K562 (cell line): ENCODE measurements around the gene MYO3B. TPM values are rescaled to one million over a fixed set of nuclear protein-coding genes. Genes with fewer than 3 reads are reported as not detected.

Source experiments
- ATAC-seq: fragments of 200-7000 bp; cut with Tn5 transposase; 3 replicates; pipeline ENCODE4 v1.9.1; 2020; ENCODE audit warnings: moderate library complexity
- BruUV-seq: library from RNA; stranded (reverse); fragments of 400-500 nt; replicated peaks from 2 replicates; lab custom pipeline; 2021; lab: Mats Ljungman, UMichigan
- CTCF ChIA-PET: fragments of 300-600 bp; formaldehyde crosslinking; extraction: SDS; loops from one replicate; lab custom pipeline; 2021; ENCODE audit warnings: low intra/inter-chr PET ratio; lab: Yijun Ruan, JAX
- POLR2A ChIA-PET: fragments of 300-600, 350-650 bp; sonication (Branson Sonifier 250); formaldehyde crosslinking; extraction: SDS; loops from one replicate; lab custom pipeline; 2021; ENCODE audit warnings: antibody characterized with exemption, inconsistent platforms; lab: Yijun Ruan, JAX
- DNase-seq, 4 experiments: peaks; one replicate each; pipeline versions ENCODE4 v3.0.0 to v3.0.0-alpha.2; 2011 to 2018; ENCODE audit warnings: low spot score in 3 of 4, mixed read lengths in 3 of 4; ENCODE audit errors: extremely low read depth in 1 of 4
- FAIRE-seq: peaks from 2 replicates; lab custom pipeline; 2011; peaks lifted over from hg19 to GRCh38; lab: Jason Lieb, UNC
- H2AFZ ChIP-seq: 2 replicates; pipeline ENCODE4 v1.6.0; 2011; ENCODE audit warnings: low read depth, low read length, control low read depth, inconsistent platforms
- H3K27ac ChIP-seq: fragments of 200-600 bp; 3 replicates; pipeline ENCODE4 v1.8.0; 2011; ENCODE audit warnings: low read depth, mild to moderate bottlenecking, control low read depth, inconsistent platforms, low read length, moderate library complexity, mixed read lengths; ENCODE audit errors: extremely low read depth
- H3K27me3 ChIP-seq, 2 experiments: fragments of 300-600 bp in 1 of 2; 2 replicates in 1 of 2; 3 replicates in 1 of 2; pipeline versions ENCODE4 v1.6.0 to v1.8.0; 2011; ENCODE audit warnings: inconsistent platforms in 2 of 2, low read length in 2 of 2, mild to moderate bottlenecking in 1 of 2, mixed read lengths in 1 of 2, moderate library complexity in 1 of 2; ENCODE audit not compliant: control insufficient read depth in 2 of 2, insufficient read depth in 2 of 2
- H3K36me3 ChIP-seq: fragments of 300-600 bp; 3 replicates; pipeline ENCODE4 v1.8.0; 2011; ENCODE audit warnings: mild to moderate bottlenecking, low read length, inconsistent platforms; ENCODE audit not compliant: control insufficient read depth, insufficient read depth
- H3K4me1 ChIP-seq, 2 experiments: fragments of 200-600 bp in 1 of 2; replicated peaks in 1 of 2; 2 replicates in 1 of 2; 3 replicates in 1 of 2; pipeline versions ENCODE4 v1.5.1 to v1.8.0; 2011; ENCODE audit warnings: inconsistent platforms in 2 of 2, low read length in 2 of 2, mild to moderate bottlenecking in 1 of 2, mixed read lengths in 1 of 2, moderate library complexity in 1 of 2; ENCODE audit not compliant: control insufficient read depth in 2 of 2, insufficient read depth in 2 of 2
- H3K4me2 ChIP-seq: 2 replicates; pipeline ENCODE4 v1.6.1; 2011; ENCODE audit warnings: low read length, control low read depth, inconsistent platforms, mixed read lengths; ENCODE audit not compliant: insufficient read depth
- H3K4me3 ChIP-seq: fragments of 200-600 bp; sonication (generic), shearing (Covaris generic); 2 replicates; pipeline ENCODE4 v1.5.1; 2016; ENCODE audit warnings: control low read depth, inconsistent platforms
- H3K79me2 ChIP-seq: fragments of 200-600 bp; 3 replicates; pipeline ENCODE4 v1.8.0; 2011; ENCODE audit warnings: low read length, inconsistent platforms; ENCODE audit not compliant: control insufficient read depth, insufficient read depth
- H3K9ac ChIP-seq, 2 experiments: 2 replicates each; pipeline versions ENCODE4 v1.6.0 to v1.6.1; 2011; ENCODE audit warnings: low read depth in 2 of 2, low read length in 2 of 2, control low read depth in 1 of 2, inconsistent platforms in 1 of 2, mild to moderate bottlenecking in 1 of 2, mixed read lengths in 1 of 2; ENCODE audit not compliant: insufficient read depth in 1 of 2
- H3K9me1 ChIP-seq: one replicate; pipeline ENCODE4 v1.6.0; 2011; ENCODE audit warnings: inconsistent platforms, mild to moderate bottlenecking, low read length, moderate library complexity; ENCODE audit not compliant: control insufficient read depth, insufficient read depth
- H3K9me3 ChIP-seq: replicated peaks from 2 replicates; pipeline ENCODE4 v1.5.1; 2011; ENCODE audit warnings: low read depth, low read length, inconsistent platforms; ENCODE audit not compliant: control insufficient read depth, insufficient read depth
- H4K20me1 ChIP-seq: replicated peaks from 2 replicates; pipeline ENCODE4 v1.6.1; 2011; ENCODE audit warnings: low read length, inconsistent platforms, mixed read lengths; ENCODE audit not compliant: control insufficient read depth, insufficient read depth
- ARID1B ChIP-seq: fragments of 450-650 bp; IDR thresholded peaks from 2 replicates; pipeline ENCODE4 v1.6.1; 2016; ENCODE audit warnings: antibody characterized with exemption, mild to moderate bottlenecking, inconsistent platforms
- BRD4 ChIP-seq: fragments of 200-600 bp; sonication (generic); IDR thresholded peaks from 2 replicates; pipeline ENCODE4 v1.6.1; 2017; ENCODE audit warnings: inconsistent platforms
- EP300 ChIP-seq: IDR thresholded peaks from 2 replicates; pipeline ENCODE4 v1.6.1; 2012; ENCODE audit warnings: low read length, improper control_type of control experiment
- GATAD2A ChIP-seq: fragments of 450-650 bp; IDR thresholded peaks from 2 replicates; pipeline ENCODE4 v1.6.1; 2017
- HNRNPLL ChIP-seq: fragments of 200-400 bp; formaldehyde crosslinking; IDR thresholded peaks from 2 replicates; pipeline ENCODE4 v1.6.1; 2017; ENCODE audit warnings: low read length, low read depth, mild to moderate bottlenecking; ENCODE audit not compliant: poor library complexity, severe bottlenecking
- MCM2 ChIP-seq: fragments of 450-650 bp; IDR thresholded peaks from 2 replicates; pipeline ENCODE4 v1.6.1; 2017; ENCODE audit warnings: low read depth, mild to moderate bottlenecking
- MCM3 ChIP-seq: fragments of 450-650 bp; IDR thresholded peaks from 2 replicates; pipeline ENCODE4 v1.6.1; 2016
- MCM7 ChIP-seq, 2 experiments: fragments of 450-650 bp; IDR thresholded peaks; 2 replicates each; pipeline ENCODE4 v1.6.1; 2016 to 2018
- RAD21 ChIP-seq, 2 experiments: fragments of 250-450 bp in 1 of 2; fragments of 450-650 bp in 1 of 2; sonication (Bioruptor Pico) in 1 of 2; formaldehyde crosslinking in 1 of 2; IDR thresholded peaks in 1 of 2; conservative IDR thresholded peaks in 1 of 2; 2 replicates each; pipeline versions ENCODE4 v1.4.0 to v1.8.0; 2020 to 2022; ENCODE audit warnings: mild to moderate bottlenecking in 2 of 2, moderate library complexity in 1 of 2
- TSC22D4 ChIP-seq: fragments of 450-650 bp; IDR thresholded peaks from 2 replicates; pipeline ENCODE4 v1.6.1; 2016; ENCODE audit warnings: missing genetic modification characterization, missing biosample characterization, control low read depth
- YY1 ChIP-seq, 3 experiments: IDR thresholded peaks; 2 replicates each; pipeline ENCODE4 v1.6.1; 2011; ENCODE audit warnings: low read length in 2 of 3, mild to moderate bottlenecking in 2 of 3, moderate library complexity in 2 of 3, borderline replicate concordance in 1 of 3, control low read depth in 1 of 3, low read depth in 1 of 3; ENCODE audit not compliant: insufficient read depth in 3 of 3, insufficient replicate concordance in 2 of 3, control insufficient read depth in 1 of 3, insufficient read length in 1 of 3; ENCODE audit errors: extremely low read depth in 1 of 3
- ZNF263 ChIP-seq: sonication (generic); formaldehyde crosslinking; IDR thresholded peaks from 2 replicates; pipeline ENCODE4 v1.8.0; 2022; ENCODE audit warnings: mild to moderate bottlenecking, missing genetic modification reagents, borderline replicate concordance
- WGBS: fragments of 100-300 bp; shearing (Covaris generic); methylation state at CpG from one replicate; pipeline ENCODE4 v1.1.6; 2016; ENCODE audit warnings: low coverage, mixed read lengths; ENCODE audit not compliant: insufficient coverage; ENCODE audit errors: missing lambda C conversion rate; 5-methylcytosine and 5-hydroxymethylcytosine counted together
- in situ Hi-C: fragments of 300-500 bp; cut with MboI; formaldehyde crosslinking; loops from 4 replicates; pipeline ENCODE4 v1.15.0; 2018; ENCODE audit warnings: inconsistent platforms, mixed read lengths
- intact Hi-C: fragments of 100-400 bp; cut with micrococcal nuclease; formaldehyde crosslinking; loops from 2 replicates; pipeline ENCODE4 v1.14.2; 2022
- polyA plus RNA-seq, 8 experiments: library from polyadenylated mRNA; depleted of rRNA in 4 of 8; stranded (reverse) in 5 of 8; unstranded in 3 of 8; fragments of >200 nt; fragmentation: Nextera tagmentation in 2 of 8; fragmentation: Illumina TruSeq in 1 of 8; extraction: Ambion mirVana in 2 of 8; extraction: Trizol in 1 of 8; gene quantifications; 2 replicates each; pipeline versions ENCODE4 v1.2.1 to v1.2.3, GENCODE V29; 2011 to 2014; ENCODE audit warnings: inconsistent platforms in 1 of 8, missing spikeins in 1 of 8
- total RNA-seq, 7 experiments: library from RNA; depleted of rRNA in 6 of 7; stranded (reverse); fragments of >200 nt in 6 of 7; fragmentation: Illumina TruSeq in 2 of 7; extraction: Trizol in 2 of 7; gene quantifications; 2 replicates each; pipeline versions ENCODE4 v1.2.1 to v1.2.3, GENCODE V29; 2011 to 2021; ENCODE audit warnings: low replicate concordance in 1 of 7
- TF ChIP-seq, protein P1 (sequence below): fragments of 450-650 bp; IDR thresholded peaks from 2 replicates; pipeline ENCODE4 v1.6.1; 2017; ENCODE audit warnings: mild to moderate bottlenecking, moderate library complexity
- TF ChIP-seq, protein P2 (sequence below): fragments of 450-650 bp; conservative IDR thresholded peaks from 2 replicates; pipeline ENCODE4 v1.6.1; 2016; ENCODE audit warnings: missing genetic modification characterization, low read depth, mild to moderate bottlenecking, missing compliant biosample characterization, moderate library complexity

MYO3B gene
- total and polyA plus RNA-seq, 9 of the 15 experiments (the other 6 are each of a cell fraction or from before 2014, with no cell fraction given), result 2.7 to 6.5 (median 3.6) TPM

DNA sequence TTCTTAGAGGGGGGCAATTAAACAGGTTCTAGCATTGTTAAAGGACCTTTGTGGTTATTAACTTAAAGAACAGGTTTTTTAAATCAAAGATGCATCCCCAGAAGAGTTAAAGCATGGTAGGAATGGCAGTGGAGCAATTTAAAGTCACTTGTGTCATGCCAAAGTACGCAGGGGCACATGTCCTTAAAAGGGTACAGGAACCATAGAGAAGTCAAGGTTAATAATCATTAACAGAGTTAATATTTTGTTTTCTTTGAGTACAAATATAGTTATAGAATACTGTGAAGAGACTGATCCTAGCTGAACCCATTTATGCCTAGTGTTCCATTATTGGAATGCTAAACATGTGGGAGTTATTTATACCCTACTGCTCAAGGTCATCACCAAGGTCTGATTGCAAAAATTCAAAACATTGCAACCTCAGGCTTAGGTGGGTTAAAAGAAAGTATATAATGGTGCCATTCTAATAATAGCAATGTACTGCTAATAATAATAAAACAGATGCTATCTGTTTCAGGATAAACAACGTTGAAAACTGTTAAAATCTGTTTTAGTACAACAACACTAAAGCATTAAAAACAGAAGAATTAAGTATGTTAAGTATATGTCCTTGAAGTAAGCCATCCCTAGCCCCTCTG, 216.0 kb downstream of the MYO3B start:
- Histone ChIP-seq H3K27ac (no peak overlapping the region), H3K79me2 (no peaks in the 10 kb centered on the region), H3K27me3 (no peaks in the 10 kb centered on the region), H3K4me2 (no peak overlapping the region), H3K9me1 (no peaks in the 10 kb centered on the region), H3K9me3 (no peaks in the 10 kb centered on the region), H2AFZ (no peak overlapping the region), H4K20me1 (no peaks in the 10 kb centered on the region), H3K36me3 (no peaks in the 10 kb centered on the region), H3K9ac (no peak overlapping the region), H3K4me3 (no peak overlapping the region), H3K4me1 (peaks cover 0 to 9% of the 10 kb centered on the region in 2 experiments; a peak in 1 of 5 replicates)
- DNase-seq (no peak), ATAC-seq (no peak), FAIRE-seq (no peak)
- WGBS, result 42% methylated on average over 2 of the region's 2 CpGs
- TF ChIP-seq TSC22D4 (tag) (no peak), EP300 (no peak), HNRNPLL (no peak), ZNF263 (CRISPR knock-in tag) (no peak), ARID1B (no peak), MCM3 (no peak), MCM2 (no peak), BRD4 (no peak), GATAD2A (no peak), RAD21 (CRISPR knock-in tag; conservative IDR thresholded peaks at IDR 0.05 in 1 of 2, IDR thresholded peaks at IDR 0.05 in 1 of 2) (no peak), MCM7 (IDR thresholded peaks at IDR 0.05) (no peak), YY1 (IDR thresholded peaks at IDR 0.05; ENCODE audit: borderline replicate concordance in 1 of 3, control insufficient read depth in 1 of 3, extremely low read depth in 1 of 3, insufficient read depth in 3 of 3, insufficient read length in 1 of 3, insufficient replicate concordance in 2 of 3, low read depth in 1 of 3, low read length in 2 of 3) (no peak)
- TF ChIP-seq, protein P1, sequence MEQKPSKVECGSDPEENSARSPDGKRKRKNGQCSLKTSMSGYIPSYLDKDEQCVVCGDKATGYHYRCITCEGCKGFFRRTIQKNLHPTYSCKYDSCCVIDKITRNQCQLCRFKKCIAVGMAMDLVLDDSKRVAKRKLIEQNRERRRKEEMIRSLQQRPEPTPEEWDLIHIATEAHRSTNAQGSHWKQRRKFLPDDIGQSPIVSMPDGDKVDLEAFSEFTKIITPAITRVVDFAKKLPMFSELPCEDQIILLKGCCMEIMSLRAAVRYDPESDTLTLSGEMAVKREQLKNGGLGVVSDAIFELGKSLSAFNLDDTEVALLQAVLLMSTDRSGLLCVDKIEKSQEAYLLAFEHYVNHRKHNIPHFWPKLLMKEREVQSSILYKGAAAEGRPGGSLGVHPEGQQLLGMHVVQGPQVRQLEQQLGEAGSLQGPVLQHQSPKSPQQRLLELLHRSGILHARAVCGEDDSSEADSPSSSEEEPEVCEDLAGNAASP, result no peak
- TF ChIP-seq, protein P2, sequence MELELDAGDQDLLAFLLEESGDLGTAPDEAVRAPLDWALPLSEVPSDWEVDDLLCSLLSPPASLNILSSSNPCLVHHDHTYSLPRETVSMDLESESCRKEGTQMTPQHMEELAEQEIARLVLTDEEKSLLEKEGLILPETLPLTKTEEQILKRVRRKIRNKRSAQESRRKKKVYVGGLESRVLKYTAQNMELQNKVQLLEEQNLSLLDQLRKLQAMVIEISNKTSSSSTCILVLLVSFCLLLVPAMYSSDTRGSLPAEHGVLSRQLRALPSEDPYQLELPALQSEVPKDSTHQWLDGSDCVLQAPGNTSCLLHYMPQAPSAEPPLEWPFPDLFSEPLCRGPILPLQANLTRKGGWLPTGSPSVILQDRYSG (tag), result no peak
- intact Hi-C loops, result no loop called here
- ChIA-PET CTCF (no interaction called here), POLR2A (interaction anchor here (0.6 to 1.5 kb wide), 2 partner anchors 18 to 114 kb away, joined by 3 to 4 read pairs; no protein-coding TSS in a partner anchor)
- BruUV-seq, result no TSS peak
- in situ Hi-C loops, result no loop called here
